ENCODE results near the gene NIFK.
"Not testable (repeated sequence)": the region's sequence is repeated elsewhere in the genome, so short reads cannot be mapped to it uniquely, and the experiment has no call there.

The NIFK gene

DNA sequence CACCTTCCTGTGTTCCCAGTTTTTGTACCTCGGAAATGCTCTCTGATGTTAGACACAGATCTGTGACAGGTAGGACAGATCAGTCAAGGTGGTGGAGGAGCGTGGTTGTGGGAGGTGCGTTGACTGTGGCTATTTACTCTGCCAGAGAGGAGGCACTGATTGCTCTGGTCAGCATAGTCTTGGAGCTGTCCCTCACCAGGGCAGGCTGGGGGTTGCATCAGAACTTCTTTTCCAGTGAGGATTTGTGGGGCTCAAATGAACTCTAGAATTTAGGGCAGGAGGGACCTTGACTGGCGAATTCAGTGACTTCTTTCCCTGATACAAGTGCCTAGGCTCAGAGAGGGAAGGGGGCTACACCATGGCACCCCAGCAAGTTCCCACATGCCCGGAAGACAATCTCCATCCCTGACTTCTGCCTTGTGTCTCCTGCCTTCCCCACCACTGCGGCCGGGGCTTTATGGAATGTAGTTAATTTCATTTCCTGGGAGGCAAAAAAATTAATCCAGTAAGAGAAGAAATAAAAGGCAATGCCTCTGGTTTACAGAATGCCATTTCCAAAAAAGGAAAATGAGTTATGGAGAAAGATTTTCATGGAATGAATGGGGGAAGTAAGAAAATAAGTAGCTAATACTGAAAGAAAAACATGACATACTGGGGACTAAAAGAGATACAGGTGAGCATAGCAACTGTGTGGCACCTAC is 26.1 kb downstream of the NIFK start:
- no peaks in the 10 kb centered on the region for H3K9me3 ChIP-seq (ENCODE audit: insufficient read depth, low read length)
- H3K4me3 ChIP-seq (ENCODE audit: insufficient read length, low read depth), result no peak overlapping the region
- no peaks in the 10 kb centered on the region for H3K36me3 ChIP-seq (ENCODE audit: insufficient read depth, insufficient read length, low read length)
- DNase-seq (ENCODE audit: low read depth, low spot score), result no peak
- TF ChIP-seq YY1 (IDR thresholded peaks at IDR 0.05; ENCODE audit: insufficient read depth, insufficient read length) (no peak), SUZ12 (IDR thresholded peaks at IDR 0.05; ENCODE audit: extremely low read depth, insufficient read depth, insufficient read length) (no peak), ZNF274 (IDR thresholded peaks at IDR 0.05; ENCODE audit: low read depth, low read length) (no peak)
- H3K27me3 ChIP-seq (ENCODE audit: insufficient read depth, insufficient read length), result no peaks in the 10 kb centered on the region
- H3K4me1 ChIP-seq (ENCODE audit: insufficient read depth, insufficient read length), result no peaks in the 10 kb centered on the region
- no peak overlapping the region for H3K9ac ChIP-seq (ENCODE audit: insufficient read length, low read depth)

DNA sequence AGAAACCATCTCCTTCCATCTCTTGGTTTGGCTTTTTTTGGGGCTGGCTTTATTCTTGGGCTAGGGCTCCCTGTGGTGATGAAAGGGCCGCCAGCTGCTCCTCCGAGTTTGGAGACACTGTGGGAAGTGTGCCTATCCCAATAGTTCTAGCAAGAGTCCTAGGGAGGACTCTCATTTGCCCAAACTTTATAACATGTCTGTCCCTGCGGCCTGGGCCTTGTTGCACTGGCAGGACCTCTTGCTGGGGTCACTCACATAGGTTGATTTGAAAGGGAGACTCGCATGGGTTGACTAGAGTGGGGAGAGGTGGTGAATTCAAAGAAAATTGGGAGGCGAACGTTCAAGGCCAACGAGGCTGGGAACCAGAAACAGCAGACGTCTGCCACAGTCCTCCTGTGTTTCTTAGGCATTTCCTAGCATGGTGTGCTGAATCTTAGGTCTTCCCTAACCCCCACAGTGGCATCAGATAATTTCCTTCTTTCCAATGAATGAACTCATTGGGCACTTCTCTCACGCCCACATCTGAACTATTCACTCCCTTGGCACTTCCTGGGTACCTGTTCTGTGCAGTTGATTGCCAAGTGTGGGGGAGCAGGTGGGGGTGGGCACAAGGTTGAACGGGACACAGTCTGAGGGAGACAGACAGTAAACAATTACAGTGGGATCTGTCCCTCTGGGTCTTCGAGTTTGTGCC is 26.8 kb downstream of the NIFK start:
- H3K9ac ChIP-seq (ENCODE audit: insufficient read length, low read depth), result no peak overlapping the region
- H3K36me3 ChIP-seq (ENCODE audit: insufficient read depth, insufficient read length, low read length), result no peaks in the 10 kb centered on the region
- no peaks in the 10 kb centered on the region for H3K27me3 ChIP-seq (ENCODE audit: insufficient read depth, insufficient read length)
- no peak overlapping the region for H3K4me3 ChIP-seq (ENCODE audit: insufficient read length, low read depth)
- TF ChIP-seq ZNF274 (IDR thresholded peaks at IDR 0.05; ENCODE audit: low read depth, low read length) (no peak), SUZ12 (IDR thresholded peaks at IDR 0.05; ENCODE audit: extremely low read depth, insufficient read depth, insufficient read length) (no peak), YY1 (IDR thresholded peaks at IDR 0.05; ENCODE audit: insufficient read depth, insufficient read length) (no peak)
- no peak for DNase-seq (ENCODE audit: low read depth, low spot score)
- H3K9me3 ChIP-seq (ENCODE audit: insufficient read depth, low read length), result no peaks in the 10 kb centered on the region
- H3K4me1 ChIP-seq (ENCODE audit: insufficient read depth, insufficient read length), result no peaks in the 10 kb centered on the region

DNA sequence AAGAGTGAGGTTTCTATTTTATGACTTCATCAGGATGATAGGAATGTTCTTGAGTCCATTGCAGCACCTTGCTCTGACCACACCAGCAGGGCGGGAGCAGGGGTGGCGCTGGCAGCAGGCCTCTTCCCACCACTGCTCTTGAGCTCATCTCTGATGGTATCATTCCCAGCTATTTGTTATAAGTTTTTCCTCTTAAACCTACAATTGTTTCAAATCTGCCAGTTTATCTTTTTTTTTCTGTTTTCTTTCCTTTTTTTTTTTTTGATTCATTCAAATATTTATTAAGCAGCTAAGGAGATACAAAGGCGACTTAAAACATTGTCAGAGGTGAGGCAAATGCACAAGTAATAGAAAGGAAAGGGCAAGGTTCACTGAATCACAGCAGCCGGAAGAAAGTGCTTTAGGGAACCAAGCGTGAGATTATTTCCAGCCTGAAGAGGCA is 28.7 kb downstream of the NIFK start:
- Histone ChIP-seq H3K9me3 (ENCODE audit: insufficient read depth, low read length) (no peaks in the 10 kb centered on the region), H3K4me3 (ENCODE audit: insufficient read length, low read depth) (no peak overlapping the region), H3K36me3 (ENCODE audit: insufficient read depth, insufficient read length, low read length) (no peaks in the 10 kb centered on the region), H3K9ac (ENCODE audit: insufficient read length, low read depth) (no peak overlapping the region), H3K27me3 (ENCODE audit: insufficient read depth, insufficient read length) (no peaks in the 10 kb centered on the region), H3K4me1 (ENCODE audit: insufficient read depth, insufficient read length) (no peaks in the 10 kb centered on the region)
- TF ChIP-seq YY1 (IDR thresholded peaks at IDR 0.05; ENCODE audit: insufficient read depth, insufficient read length), result no peak
- TF ChIP-seq SUZ12 (IDR thresholded peaks at IDR 0.05; ENCODE audit: extremely low read depth, insufficient read depth, insufficient read length), result no peak
- TF ChIP-seq ZNF274 (IDR thresholded peaks at IDR 0.05; ENCODE audit: low read depth, low read length), result no peak
- no peak for DNase-seq (ENCODE audit: low read depth, low spot score)

DNA sequence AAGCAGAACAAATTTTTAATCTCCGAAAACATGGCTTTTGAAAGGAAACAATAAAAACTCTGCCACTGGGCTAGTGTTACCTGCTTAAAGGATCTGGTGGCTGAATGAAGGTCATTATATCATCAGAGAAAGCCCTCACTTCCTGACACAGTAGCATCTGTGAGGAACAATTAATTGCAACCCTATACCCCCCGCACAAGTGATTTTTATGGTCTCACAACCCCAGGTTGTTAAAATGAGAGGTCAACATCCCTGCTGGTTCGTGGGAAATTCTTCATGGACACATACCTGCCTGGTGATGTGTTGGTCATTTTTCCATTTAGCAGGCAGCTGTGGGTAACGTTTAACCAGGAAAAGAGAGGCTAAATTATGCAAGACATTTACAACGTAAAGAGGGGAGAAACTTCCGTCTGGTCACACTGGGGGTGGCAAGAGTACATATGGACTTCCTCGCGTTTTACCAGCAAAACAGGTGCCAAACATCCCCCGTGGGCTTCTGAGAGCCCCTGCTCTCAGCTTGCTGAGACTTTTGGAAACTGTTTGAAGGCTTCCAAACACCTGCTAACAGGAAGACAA is 29.2 kb downstream of the NIFK start:
- no peak for DNase-seq (ENCODE audit: low read depth, low spot score)
- no peaks in the 10 kb centered on the region for H3K36me3 ChIP-seq (ENCODE audit: insufficient read depth, insufficient read length, low read length)
- H3K9ac ChIP-seq (ENCODE audit: insufficient read length, low read depth), result no peak overlapping the region

DNA sequence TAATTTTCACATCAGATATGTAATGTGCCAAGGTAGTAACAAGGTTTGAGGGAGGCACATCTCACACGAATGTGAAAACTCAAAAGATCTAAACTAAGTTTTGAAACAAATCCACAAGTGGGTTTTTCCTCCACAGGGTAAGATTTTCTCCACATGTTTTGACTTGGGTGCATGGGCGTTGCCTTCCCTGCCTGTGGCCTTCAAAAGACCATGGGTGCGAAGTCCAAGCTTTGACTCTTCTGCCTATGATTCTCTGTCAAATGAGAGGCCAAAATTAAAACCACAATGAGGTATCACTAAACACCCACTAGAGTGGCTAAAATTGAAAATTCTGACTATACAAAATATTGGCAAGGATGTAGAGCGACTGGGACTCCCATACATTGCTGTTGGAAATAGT is 30.7 kb downstream of the NIFK start:
- no peaks in the 10 kb centered on the region for H3K27me3 ChIP-seq (ENCODE audit: insufficient read depth, insufficient read length)
- no peak overlapping the region for H3K4me3 ChIP-seq (ENCODE audit: insufficient read length, low read depth)
- no peak overlapping the region for H3K9ac ChIP-seq (ENCODE audit: insufficient read length, low read depth)
- no peaks in the 10 kb centered on the region for H3K36me3 ChIP-seq (ENCODE audit: insufficient read depth, insufficient read length, low read length)
- DNase-seq (ENCODE audit: low read depth, low spot score), result no peak
- no peaks in the 10 kb centered on the region for H3K9me3 ChIP-seq (ENCODE audit: insufficient read depth, low read length)
- TF ChIP-seq SUZ12 (IDR thresholded peaks at IDR 0.05; ENCODE audit: extremely low read depth, insufficient read depth, insufficient read length) (no peak), YY1 (IDR thresholded peaks at IDR 0.05; ENCODE audit: insufficient read depth, insufficient read length) (no peak), ZNF274 (IDR thresholded peaks at IDR 0.05; ENCODE audit: low read depth, low read length) (no peak)
- no peaks in the 10 kb centered on the region for H3K4me1 ChIP-seq (ENCODE audit: insufficient read depth, insufficient read length)

More for the DNA sequence above, 29.2 kb downstream of the NIFK start:
- TF ChIP-seq SUZ12 (IDR thresholded peaks at IDR 0.05; ENCODE audit: extremely low read depth, insufficient read depth, insufficient read length) (no peak), ZNF274 (IDR thresholded peaks at IDR 0.05; ENCODE audit: low read depth, low read length) (no peak), YY1 (IDR thresholded peaks at IDR 0.05; ENCODE audit: insufficient read depth, insufficient read length) (no peak)
- Histone ChIP-seq H3K4me1 (ENCODE audit: insufficient read depth, insufficient read length) (no peaks in the 10 kb centered on the region), H3K9me3 (ENCODE audit: insufficient read depth, low read length) (no peaks in the 10 kb centered on the region), H3K4me3 (ENCODE audit: insufficient read length, low read depth) (no peak overlapping the region), H3K27me3 (ENCODE audit: insufficient read depth, insufficient read length) (no peaks in the 10 kb centered on the region)

DNA sequence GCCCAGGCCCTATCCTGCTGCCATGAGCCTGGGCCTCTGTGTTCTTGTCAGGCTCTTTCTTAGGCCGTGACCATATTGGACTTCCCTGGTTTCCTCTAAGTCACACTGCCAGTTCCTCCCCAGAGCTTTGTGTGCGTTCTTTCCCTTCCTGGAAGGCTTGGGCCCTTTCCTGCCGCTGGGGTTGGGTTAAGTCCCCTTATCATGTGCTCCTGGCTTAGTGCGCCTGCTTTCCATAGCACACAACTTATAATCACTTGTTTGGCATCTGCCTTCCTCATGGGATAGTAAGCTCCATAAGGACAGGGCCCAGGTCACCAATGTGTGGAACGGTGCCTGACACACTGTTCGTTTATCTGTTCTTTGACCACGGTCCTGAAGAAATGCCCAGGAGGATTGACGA is 31.3 kb downstream of the NIFK start:
- H3K9me3 ChIP-seq (ENCODE audit: insufficient read depth, low read length), result no peaks in the 10 kb centered on the region
- no peaks in the 10 kb centered on the region for H3K4me1 ChIP-seq (ENCODE audit: insufficient read depth, insufficient read length)
- no peak overlapping the region for H3K9ac ChIP-seq (ENCODE audit: insufficient read length, low read depth)
- TF ChIP-seq SUZ12 (IDR thresholded peaks at IDR 0.05; ENCODE audit: extremely low read depth, insufficient read depth, insufficient read length) (no peak), YY1 (IDR thresholded peaks at IDR 0.05; ENCODE audit: insufficient read depth, insufficient read length) (no peak), ZNF274 (IDR thresholded peaks at IDR 0.05; ENCODE audit: low read depth, low read length) (no peak)
- H3K27me3 ChIP-seq (ENCODE audit: insufficient read depth, insufficient read length), result no peaks in the 10 kb centered on the region
- no peak overlapping the region for H3K4me3 ChIP-seq (ENCODE audit: insufficient read length, low read depth)
- no peak for DNase-seq (ENCODE audit: low read depth, low spot score)
- H3K36me3 ChIP-seq (ENCODE audit: insufficient read depth, insufficient read length, low read length), result no peaks in the 10 kb centered on the region

DNA sequence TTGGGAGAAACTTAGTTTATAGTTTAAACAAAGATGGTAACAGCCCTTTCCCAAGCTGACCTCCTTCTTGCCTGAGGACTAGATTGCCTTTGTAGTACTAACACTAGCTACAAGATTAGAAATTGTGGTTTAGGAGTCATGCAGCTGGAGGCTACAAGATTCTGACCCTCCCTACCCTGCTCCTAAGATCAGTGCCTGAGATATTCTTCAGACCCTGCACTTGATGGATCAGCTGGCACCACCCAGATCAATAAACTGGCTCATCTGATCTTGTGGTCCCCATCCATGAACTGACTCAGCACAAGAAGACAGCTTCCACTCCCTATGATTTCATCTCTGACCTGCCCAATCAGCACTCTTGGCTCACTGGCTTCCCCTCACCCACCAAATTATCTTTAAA is 34.9 kb downstream of the NIFK start:
- H3K27me3 ChIP-seq (ENCODE audit: insufficient read depth, insufficient read length); DNase-seq (ENCODE audit: low read depth, low spot score); H3K4me1 ChIP-seq (ENCODE audit: insufficient read depth, insufficient read length); H3K36me3 ChIP-seq (ENCODE audit: insufficient read depth, insufficient read length, low read length); H3K9me3 ChIP-seq (ENCODE audit: insufficient read depth, low read length); H3K9ac ChIP-seq (ENCODE audit: insufficient read length, low read depth); H3K4me3 ChIP-seq (ENCODE audit: insufficient read length, low read depth): not testable (repeated sequence)
